NCI-H2029 (cell line): ENCODE results near the gene ITPK1.
A peak's percentile ranks its signal among the peaks of the same experiment; 100 is the strongest.

Experiments used
- DNase-seq: peaks from one replicate; lab custom pipeline; 2025; lab: John Stamatoyannopoulos, UW

ITPK1 gene

DNA sequence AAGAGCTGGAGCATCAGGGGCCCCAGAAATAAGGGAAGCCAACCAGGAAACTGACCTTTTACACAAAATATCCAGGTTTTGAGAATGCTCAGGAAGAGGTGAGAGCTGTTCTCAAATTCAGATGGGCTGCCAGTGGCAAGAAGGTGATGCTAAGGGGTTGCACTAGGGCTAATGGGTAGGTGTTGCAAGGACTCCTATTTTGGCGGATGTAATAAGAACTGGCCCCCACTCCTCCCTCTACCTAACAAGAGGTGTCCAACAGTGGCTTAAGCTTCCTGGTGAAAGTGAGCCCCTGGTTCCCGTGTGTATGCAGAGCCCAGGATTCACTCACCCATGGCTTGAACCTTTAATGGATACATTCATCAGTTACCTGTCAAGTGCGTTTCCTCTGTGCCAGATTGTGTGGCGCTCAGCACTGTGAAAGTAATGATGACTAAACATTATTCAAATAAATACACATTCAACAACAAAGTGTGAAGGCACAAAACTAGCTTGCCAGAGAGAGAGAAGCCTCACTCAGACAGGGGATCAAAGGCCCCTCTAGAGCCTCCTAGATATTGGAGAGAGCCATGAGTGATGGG, 193.5 kb downstream of the ITPK1 start:
- DNase-seq: no peak

- DNase-seq: no peak
Measured at GRCh38 chr14:92920001-92920400, 195.7 kb downstream of the ITPK1 start.

- no peak for DNase-seq
Measured at GRCh38 chr14:92917956-92918355, 197.8 kb downstream of the ITPK1 start.

DNA sequence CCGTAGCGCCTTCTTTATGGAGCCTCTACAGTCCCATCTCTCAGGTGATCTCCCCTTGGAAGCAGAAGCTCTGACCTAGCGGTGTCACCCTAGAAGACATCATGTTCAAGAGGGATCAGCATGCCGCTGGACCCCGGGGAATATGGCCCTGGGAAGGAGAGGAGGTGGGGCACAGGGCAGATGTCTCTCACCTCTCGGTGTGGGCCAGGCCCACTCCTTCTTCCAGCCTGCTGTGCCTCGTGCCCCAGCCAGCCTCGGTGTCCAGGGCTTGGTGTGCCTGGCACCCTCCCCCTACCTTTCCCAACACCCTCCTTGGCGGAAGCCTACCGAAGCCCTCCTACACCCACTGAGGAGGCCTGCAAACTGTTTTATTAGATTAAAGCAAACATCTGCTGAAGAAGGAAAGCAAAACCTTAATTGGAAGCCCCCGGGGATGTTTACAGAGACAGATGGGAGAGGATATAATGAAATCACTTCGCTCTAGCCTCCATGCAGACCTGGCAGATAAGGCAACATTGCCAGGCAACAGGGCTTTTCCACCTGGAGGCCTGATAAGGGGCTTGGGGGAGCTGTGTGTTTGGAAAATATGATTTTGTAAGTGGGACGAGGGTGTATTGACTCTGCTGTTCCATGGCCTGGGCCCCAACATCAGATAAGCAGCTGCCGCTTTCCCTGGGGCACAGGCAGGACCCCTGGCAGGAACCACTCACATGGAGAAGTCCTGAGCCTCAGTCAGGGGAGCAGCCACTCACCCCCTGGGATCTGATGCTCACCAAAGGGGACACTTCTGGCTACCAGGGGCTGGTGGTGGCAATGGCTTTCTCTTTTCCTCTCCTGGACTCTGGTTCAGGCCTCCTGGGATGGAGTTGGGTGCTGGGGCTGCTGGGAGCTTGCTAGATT, 198.4 kb downstream of the ITPK1 start:
- no peak for DNase-seq

DNA sequence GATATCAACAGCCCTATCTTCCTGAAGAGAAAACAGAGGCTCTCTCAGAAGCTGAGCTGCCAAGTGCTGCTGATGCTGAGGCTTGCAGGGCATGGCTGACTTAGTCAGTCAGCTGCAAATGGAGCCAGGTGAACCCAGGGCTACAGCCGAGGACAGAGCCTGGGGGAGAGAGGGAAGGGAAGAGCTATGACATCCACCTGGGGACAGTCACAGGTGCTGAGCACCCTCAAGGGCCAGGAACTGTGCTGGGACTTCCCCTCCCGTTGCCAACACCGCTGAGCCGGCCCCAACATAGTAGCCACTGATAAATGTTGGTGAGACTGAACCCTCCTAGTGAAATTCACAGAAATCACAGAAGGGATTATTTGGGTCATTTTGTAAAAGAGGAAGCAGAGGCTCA, 199.5 kb downstream of the ITPK1 start:
- no peak for DNase-seq

- no peak for DNase-seq
Measured at GRCh38 chr14:92914087-92914656, 201.6 kb downstream of the ITPK1 start.

DNA sequence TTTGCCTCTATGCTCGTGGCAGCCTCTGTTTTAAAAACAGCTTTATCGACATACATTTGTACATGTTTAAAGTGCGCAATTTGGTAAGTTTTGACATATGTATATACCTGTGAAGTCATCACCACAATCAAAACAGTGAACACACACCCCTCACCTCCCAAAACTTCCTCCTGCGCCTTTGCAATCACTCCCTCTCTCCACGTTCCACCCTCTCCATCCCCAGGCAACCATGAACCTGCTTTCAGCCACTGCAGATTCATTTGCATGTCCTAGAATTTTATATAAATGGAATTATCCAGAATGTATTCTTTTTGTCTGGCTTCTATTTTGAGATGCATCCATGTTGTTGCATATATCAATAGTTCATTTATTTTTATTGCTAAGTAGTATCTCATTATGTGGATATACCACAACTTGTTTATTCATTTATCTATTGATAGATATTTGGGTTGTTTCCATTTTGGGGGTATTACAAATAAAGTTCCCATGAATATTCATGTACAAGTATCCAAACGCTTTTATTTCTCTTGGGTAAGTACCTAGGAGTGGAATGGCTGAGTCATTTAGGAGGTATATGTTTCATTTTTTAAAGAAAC, 208.3 kb downstream of the ITPK1 start:
- no peak for DNase-seq

GRCh38 chr14:92906823-92907222, 208.9 kb downstream of the ITPK1 start:
- DNase-seq: no peak

- no peak for DNase-seq
Measured at GRCh38 chr14:92906420-92906819, 209.3 kb downstream of the ITPK1 start.

DNA sequence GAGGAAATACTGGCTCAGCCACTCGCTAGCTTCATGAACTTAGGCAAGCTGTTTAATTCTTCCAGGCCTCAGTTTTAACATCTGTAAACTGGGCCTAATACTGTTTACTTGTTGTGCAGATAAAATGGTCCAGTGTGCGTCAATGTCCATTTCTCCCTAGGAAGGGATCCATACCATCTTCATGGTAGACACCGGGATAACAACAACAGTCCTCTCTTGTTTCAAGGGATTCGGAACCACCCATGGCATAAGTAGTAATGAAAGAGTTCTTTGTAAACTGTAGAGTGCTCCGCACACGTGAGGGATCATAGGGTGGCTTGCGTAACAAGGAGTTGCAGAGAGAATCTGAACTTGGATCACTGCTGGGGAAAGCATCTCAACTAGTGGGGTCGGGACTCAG, 210.1 kb downstream of the ITPK1 start:
- DNase-seq: no peak

GRCh38 chr14:92903359-92903758, 212.4 kb downstream of the ITPK1 start:
- DNase-seq: no peak

GRCh38 chr14:92902726-92903125, 213.0 kb downstream of the ITPK1 start:
- no peak for DNase-seq

GRCh38 chr14:92902191-92902590, 213.5 kb downstream of the ITPK1 start:
- no peak for DNase-seq

DNA sequence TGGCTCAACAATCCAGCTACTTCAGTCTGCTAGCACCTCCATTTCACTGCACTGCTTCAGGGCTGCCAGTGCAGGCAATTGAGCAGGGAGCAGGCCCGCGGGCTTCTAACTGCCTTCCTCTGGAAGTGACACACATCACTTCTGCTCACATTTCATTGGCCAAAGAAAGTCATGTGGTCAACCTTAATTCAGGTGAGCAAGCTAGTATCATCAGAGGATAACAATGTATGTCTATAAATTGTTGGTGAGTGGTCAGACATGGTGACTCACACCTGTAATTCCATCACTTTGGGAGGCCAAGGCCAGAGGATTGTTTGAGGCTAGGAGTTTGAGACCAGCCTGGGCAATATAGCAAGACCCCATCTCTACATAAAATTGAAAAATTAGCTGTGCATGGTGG, 215.1 kb downstream of the ITPK1 start:
- DNase-seq: no peak

- DNase-seq: no peak
Measured at GRCh38 chr14:92898566-92899131, 217.1 kb downstream of the ITPK1 start.

DNA sequence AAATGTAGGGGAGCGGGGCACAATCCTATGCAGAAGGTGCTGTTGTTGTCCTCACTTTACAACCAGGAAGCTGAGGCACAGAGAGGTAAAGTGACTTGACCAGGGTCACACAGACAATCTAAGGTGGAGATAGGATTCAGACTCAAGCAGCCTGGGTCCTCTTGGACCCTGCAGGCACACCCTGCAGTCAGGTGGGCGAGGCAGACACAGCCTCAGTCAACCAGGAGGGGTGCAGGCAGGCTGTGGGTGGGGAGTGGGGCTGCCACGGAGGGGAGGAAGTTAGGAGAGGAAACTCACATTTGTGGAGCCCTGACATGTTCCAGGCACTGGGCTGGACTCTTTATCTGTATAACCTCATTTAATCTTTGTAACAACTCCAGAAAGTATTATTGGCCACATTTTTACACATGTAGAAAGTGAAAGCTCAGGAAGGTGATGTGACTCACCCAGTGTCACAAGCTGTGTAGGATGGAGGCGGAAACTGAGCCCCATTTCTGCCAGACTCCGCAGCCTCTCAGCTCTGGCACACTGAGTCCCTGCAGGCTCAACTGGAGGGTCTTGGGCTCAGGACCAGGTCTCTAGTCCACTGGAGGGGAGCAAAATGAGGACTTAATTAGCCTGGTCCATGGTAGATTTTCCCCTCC, 217.7 kb downstream of the ITPK1 start:
- DNase-seq: no peak

- no peak for DNase-seq
Measured at GRCh38 chr14:92895352-92895878, 220.3 kb downstream of the ITPK1 start.

- no peak for DNase-seq
Measured at GRCh38 chr14:92892589-92892988, 223.1 kb downstream of the ITPK1 start.

DNA sequence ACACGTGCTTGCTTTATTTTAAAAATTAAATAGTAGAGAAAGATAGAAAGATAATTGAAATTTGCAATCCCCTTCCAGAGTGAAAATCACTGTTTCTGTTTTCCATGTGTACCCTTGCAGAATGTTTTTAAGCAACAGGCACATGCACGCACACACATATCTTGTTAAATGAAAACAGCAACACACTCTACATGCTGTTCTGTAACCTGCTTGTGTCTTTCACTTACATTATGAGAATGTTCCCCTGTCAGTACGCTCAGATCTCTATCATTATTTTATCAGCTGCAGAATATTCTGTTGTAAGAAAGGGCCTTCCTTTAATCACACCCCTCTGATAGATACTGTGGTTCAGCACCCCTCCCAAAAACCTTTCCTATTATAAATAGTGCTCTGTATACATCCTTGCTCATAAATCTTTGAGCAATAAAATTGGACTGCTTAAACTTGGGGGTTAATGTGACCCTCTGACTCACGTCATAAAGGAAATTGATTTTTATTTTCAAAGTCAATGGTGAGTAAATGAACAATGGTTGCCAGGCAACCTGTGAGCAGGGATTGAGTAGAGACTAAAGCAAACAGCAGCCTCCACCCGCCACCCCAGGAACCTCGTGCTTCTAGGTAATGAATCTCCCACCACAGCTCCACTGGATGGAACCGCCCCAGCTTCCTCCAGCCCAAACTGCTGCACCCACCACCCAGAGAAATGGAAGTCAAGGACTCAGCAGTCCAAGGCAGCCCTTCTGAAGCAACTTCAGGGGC, 224.7 kb downstream of the ITPK1 start:
- DNase-seq: peak; percentile 17

DNA sequence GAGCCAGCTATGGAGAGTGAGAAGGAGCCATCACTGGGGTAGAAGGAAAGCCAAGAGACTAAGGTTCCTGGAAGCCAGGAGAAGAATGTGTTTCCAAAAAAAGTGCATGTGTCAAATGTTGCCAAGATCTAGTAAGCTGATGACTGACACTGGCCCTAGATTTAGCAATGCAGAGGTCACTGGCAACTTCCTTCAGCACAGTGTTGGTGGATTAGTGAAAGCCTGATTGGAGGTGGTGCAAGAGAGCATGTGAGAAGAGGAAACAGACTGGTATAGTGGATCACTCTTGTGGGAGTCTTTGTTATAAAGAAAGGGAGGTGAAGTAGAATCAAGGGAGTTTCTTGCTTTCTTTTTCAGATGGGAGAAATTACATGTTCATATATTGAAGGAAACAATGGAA, 226.8 kb downstream of the ITPK1 start:
- DNase-seq: no peak

GRCh38 chr14:92887157-92887556, 228.6 kb downstream of the ITPK1 start:
- no peak for DNase-seq
